ENCODE data around the gene GBA2. TPM values are rescaled to one million over a fixed set of nuclear protein-coding genes. Genes with fewer than 3 reads are reported as not detected.

Gene GBA2
- total and polyA plus RNA-seq, 4 donors, result 42.4 to 78.7 (median 46.2) TPM

DNA sequence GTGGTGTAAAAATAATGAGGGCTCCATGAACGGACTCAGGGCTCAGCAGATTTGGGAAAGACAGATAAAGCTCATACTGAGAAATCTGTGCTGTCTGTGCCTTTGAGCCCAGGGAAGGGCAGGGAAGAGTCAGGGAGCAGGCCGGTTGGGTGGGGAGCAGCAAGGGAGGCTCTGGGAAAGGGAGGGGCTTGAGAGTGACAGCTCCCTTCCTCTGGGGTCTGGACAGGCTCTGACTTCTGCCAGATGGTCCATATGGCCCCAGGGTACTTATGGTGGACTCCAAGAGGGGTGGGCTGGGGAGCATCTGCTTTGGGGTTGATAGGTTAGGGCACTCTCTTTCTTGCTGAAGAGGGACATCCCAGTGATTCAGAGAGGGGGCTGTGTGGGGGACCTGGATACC is 44.4 kb upstream of the GBA2 start:
- no peaks in the 10 kb centered on the region for H3K9me3 ChIP-seq (ENCODE audit: control insufficient read depth in 4 of 4, insufficient read depth in 3 of 4, low read length in 3 of 4)
- 63 to 87% methylated on average over 2 of the region's 2 CpGs for WGBS, 2 donors
- no peaks in the 10 kb centered on the region for H3K27me3 ChIP-seq (ENCODE audit: control insufficient read depth in 3 of 3, insufficient read depth in 3 of 3, low read length in 2 of 3)
- H3K9ac ChIP-seq (ENCODE audit: insufficient read depth in 1 of 2, low read length in 2 of 2), result peak overlapping the region in 1 of 2 donors; percentile 71
- H3K4me3 ChIP-seq, result no peak overlapping the region
- ATAC-seq (ENCODE audit: insufficient read depth, low FRiP score) (no peak), DNase-seq (no peak)
- H3K27ac ChIP-seq (ENCODE audit: low read depth in 1 of 2, low read length in 1 of 2), result peak overlapping the region in 1 of 2 donors; percentile 32
- H3K36me3 ChIP-seq (ENCODE audit: control insufficient read depth in 4 of 4, insufficient read depth in 4 of 4, low read length in 4 of 4), result no peaks in the 10 kb centered on the region
- TF ChIP-seq CTCF (IDR thresholded peaks at IDR 0.05; ENCODE audit: control extremely low read depth, extremely low read depth), result no peak
- H3K4me1 ChIP-seq (ENCODE audit: control insufficient read depth in 5 of 5, insufficient read depth in 5 of 5, low read length in 5 of 5), result peaks cover 0 to 34% (median 14%) of the 10 kb centered on the region in 5 donors

GRCh38 chr9:35792826-35793225 is 43.8 kb upstream of the GBA2 start:
- H3K4me3 ChIP-seq, result no peak overlapping the region
- no peak for DNase-seq

GRCh38 chr9:35792024-35792813 is 43.2 kb upstream of the GBA2 start:
- DNase-seq, result no peak
- ATAC-seq (ENCODE audit: insufficient read depth, low FRiP score), result no peak
- no peak for TF ChIP-seq CTCF (IDR thresholded peaks at IDR 0.05; ENCODE audit: control extremely low read depth, extremely low read depth)
- Histone ChIP-seq H3K27me3 (ENCODE audit: control insufficient read depth in 3 of 3, insufficient read depth in 3 of 3, low read length in 2 of 3) (no peaks in the 10 kb centered on the region), H3K4me1 (ENCODE audit: control insufficient read depth in 5 of 5, insufficient read depth in 5 of 5, low read length in 5 of 5) (peaks cover 0 to 34% (median 14%) of the 10 kb centered on the region in 5 donors), H3K9ac (ENCODE audit: insufficient read depth in 1 of 2, low read length in 2 of 2) (no peak overlapping the region), H3K4me3 (no peak overlapping the region), H3K27ac (ENCODE audit: low read depth in 1 of 2, low read length in 1 of 2) (no peak overlapping the region), H3K36me3 (ENCODE audit: control insufficient read depth in 4 of 4, insufficient read depth in 4 of 4, low read length in 4 of 4) (no peaks in the 10 kb centered on the region), H3K9me3 (ENCODE audit: control insufficient read depth in 4 of 4, insufficient read depth in 3 of 4, low read length in 3 of 4) (no peaks in the 10 kb centered on the region)
- WGBS, 2 donors, result 86 to 91% methylated on average over 30 to 34 of the region's 34 CpGs

More at GRCh38 chr9:35792826-35793225, 43.8 kb upstream of the GBA2 start:
- Histone ChIP-seq H3K9ac (ENCODE audit: insufficient read depth in 1 of 2, low read length in 2 of 2) (peak overlapping the region in 1 of 2 donors; percentile 71), H3K27ac (ENCODE audit: low read depth in 1 of 2, low read length in 1 of 2) (no peak overlapping the region), H3K9me3 (ENCODE audit: control insufficient read depth in 4 of 4, insufficient read depth in 3 of 4, low read length in 3 of 4) (no peaks in the 10 kb centered on the region), H3K36me3 (ENCODE audit: control insufficient read depth in 4 of 4, insufficient read depth in 4 of 4, low read length in 4 of 4) (no peaks in the 10 kb centered on the region), H3K27me3 (ENCODE audit: control insufficient read depth in 3 of 3, insufficient read depth in 3 of 3, low read length in 2 of 3) (no peaks in the 10 kb centered on the region), H3K4me1 (ENCODE audit: control insufficient read depth in 5 of 5, insufficient read depth in 5 of 5, low read length in 5 of 5) (peaks cover 0 to 34% (median 14%) of the 10 kb centered on the region in 5 donors)
- ATAC-seq (ENCODE audit: insufficient read depth, low FRiP score), result no peak
- 93 to 96% methylated on average over 14 of the region's 14 CpGs for WGBS, 2 donors
- TF ChIP-seq CTCF (IDR thresholded peaks at IDR 0.05; ENCODE audit: control extremely low read depth, extremely low read depth), result no peak

All from lung (tissue), 12 donors.